ENCODE results near the gene PWWP2B. TPM values are rescaled to one million over a fixed set of nuclear protein-coding genes. Genes with fewer than 3 reads are reported as not detected.

PWWP2B gene
- total RNA-seq, 1 experiment from 2014 or later: 19.3 TPM

DNA sequence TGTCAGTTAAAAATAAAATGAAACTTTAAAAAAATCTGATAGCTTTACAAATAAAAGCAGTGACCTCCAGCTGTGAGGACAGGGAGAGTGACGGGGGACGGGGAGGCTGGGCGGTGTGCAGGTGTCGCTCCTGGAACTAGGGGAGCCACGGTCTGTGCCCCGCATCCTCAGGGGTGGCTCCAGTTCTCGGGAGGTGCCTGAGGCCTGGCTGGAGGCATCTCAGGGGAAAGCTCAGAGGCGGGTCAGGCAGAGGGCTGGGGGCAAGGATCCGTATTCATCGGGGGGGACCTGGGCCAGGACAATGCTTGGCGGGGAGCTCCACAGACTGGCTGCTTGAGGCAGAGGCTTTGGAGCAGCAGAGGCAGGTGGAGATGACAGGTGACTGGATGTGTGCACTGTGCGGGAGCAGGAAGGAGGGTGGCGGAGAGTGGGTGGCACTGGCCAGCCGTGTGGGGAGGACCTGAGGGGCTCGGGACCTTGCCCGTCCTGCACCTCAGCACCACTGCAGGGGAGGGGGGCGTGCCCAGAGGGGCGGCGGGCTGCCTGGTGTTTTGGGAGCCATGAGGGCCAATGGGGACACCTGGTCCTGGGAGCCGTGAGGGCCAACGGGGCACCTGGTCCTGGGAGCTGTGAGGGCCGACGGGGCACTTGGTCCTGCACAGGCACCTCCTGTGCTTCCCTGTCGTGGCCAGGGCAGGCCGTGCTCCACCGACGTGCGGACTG lies 13.2 kb downstream of the PWWP2B start:
- Mint-ChIP-seq H3K36me3 (ENCODE audit: insufficient read depth, unreplicated experiment) (peaks cover 31% of the 10 kb centered on the region), H3K4me3 (ENCODE audit: unreplicated experiment) (no peak overlapping the region), H3K27ac (ENCODE audit: unreplicated experiment) (peak overlapping the region; percentile 55), H3K9me3 (ENCODE audit: unreplicated experiment) (no peaks in the 10 kb centered on the region), H3K27me3 (ENCODE audit: insufficient read depth, unreplicated experiment) (no peaks in the 10 kb centered on the region), H3K4me1 (ENCODE audit: low read depth, unreplicated experiment) (peaks cover 38% of the 10 kb centered on the region)
- Histone ChIP-seq H3K9me3 (no peaks in the 10 kb centered on the region), H3K4me1 (peaks cover 37% of the 10 kb centered on the region), H3K36me3 (ENCODE audit: control insufficient read depth, insufficient read depth, low read length) (peaks cover 6% of the 10 kb centered on the region), H3K27me3 (replicated peaks; ENCODE audit: control insufficient read depth, insufficient read depth, low read length) (no peaks in the 10 kb centered on the region), H3K4me3 (ENCODE audit: low read depth, low read length) (no peak overlapping the region)
- no peak for DNase-seq
- intact Hi-C loops (cut with micrococcal nuclease; ENCODE audit: unreplicated experiment): no loop called here
- ChIA-PET CTCF (no interaction called here), POLR2A (no interaction called here)
- no peak for TF ChIP-seq CTCF (IDR thresholded peaks at IDR 0.05; ENCODE audit: insufficient read depth in 1 of 2, low read depth in 1 of 2, low read length in 1 of 2, severe bottlenecking in 1 of 2, unreplicated experiment in 1 of 2)
- BruUV-seq (replicated peaks): no TSS peak

DNA sequence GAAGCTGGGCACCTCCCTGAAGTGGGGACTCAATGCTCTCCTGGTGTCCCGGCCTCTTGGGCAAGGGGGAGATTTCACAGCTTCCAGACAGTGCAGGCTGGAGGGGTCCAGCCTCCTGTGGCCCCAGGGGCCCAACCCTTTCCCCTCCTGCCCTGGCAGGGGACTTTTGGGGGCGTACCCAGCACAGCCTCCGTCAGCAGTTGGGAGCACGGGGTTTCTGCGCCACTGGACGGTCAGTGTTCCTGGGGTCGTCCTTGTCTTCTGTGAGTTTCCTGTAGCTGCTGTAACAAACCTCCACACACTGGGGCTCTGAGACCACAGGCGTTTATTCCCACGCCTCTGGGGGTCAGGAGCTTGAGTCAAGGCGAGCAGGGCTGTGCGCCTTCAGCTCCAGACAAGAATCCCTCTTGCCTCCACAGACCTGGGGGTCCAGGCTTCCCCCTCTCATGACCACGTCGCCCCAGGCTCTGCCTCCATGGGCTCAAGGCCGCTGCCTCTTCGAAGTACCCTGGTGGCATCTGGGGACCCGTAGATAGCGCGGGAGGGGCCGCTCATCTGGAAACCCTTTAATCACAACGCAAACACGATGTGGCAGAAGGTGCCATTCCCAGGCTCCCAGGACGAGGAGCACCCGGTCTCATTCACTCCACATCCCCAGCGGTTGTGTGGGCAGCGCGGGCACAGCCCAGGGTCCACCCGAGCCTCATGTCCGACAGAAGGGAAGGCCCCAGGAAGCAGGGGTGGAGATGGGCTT lies 14.0 kb downstream of the PWWP2B start:
- peaks cover 37% of the 10 kb centered on the region for H3K4me1 ChIP-seq
- H3K36me3 ChIP-seq (ENCODE audit: control insufficient read depth, insufficient read depth, low read length): peaks cover 6% of the 10 kb centered on the region
- no peaks in the 10 kb centered on the region for H3K9me3 Mint-ChIP-seq (ENCODE audit: unreplicated experiment)
- no peaks in the 10 kb centered on the region for H3K27me3 Mint-ChIP-seq (ENCODE audit: insufficient read depth, unreplicated experiment)
- TF ChIP-seq CTCF (IDR thresholded peaks at IDR 0.05; ENCODE audit: insufficient read depth in 1 of 2, low read depth in 1 of 2, low read length in 1 of 2, severe bottlenecking in 1 of 2, unreplicated experiment in 1 of 2): no peak
- H3K4me3 Mint-ChIP-seq (ENCODE audit: unreplicated experiment): no peak overlapping the region
- CTCF ChIA-PET: no interaction called here
- intact Hi-C loops (cut with micrococcal nuclease; ENCODE audit: unreplicated experiment): no loop called here
- H3K4me3 ChIP-seq (ENCODE audit: low read depth, low read length): no peak overlapping the region
- BruUV-seq (replicated peaks): no TSS peak
- DNase-seq: no peak
- POLR2A ChIA-PET: no interaction called here
- H3K27ac Mint-ChIP-seq (ENCODE audit: unreplicated experiment): no peak overlapping the region
- H3K27me3 ChIP-seq (replicated peaks; ENCODE audit: control insufficient read depth, insufficient read depth, low read length): no peaks in the 10 kb centered on the region
- no peaks in the 10 kb centered on the region for H3K9me3 ChIP-seq
- peaks cover 29% of the 10 kb centered on the region for H3K36me3 Mint-ChIP-seq (ENCODE audit: insufficient read depth, unreplicated experiment)
- peaks cover 44% of the 10 kb centered on the region for H3K4me1 Mint-ChIP-seq (ENCODE audit: low read depth, unreplicated experiment)

GRCh38 chr10:132411561-132412253 lies 14.7 kb downstream of the PWWP2B start:
- Histone ChIP-seq H3K9me3 (no peaks in the 10 kb centered on the region), H3K27me3 (replicated peaks; ENCODE audit: control insufficient read depth, insufficient read depth, low read length) (no peaks in the 10 kb centered on the region), H3K4me1 (peaks cover 37% of the 10 kb centered on the region), H3K36me3 (ENCODE audit: control insufficient read depth, insufficient read depth, low read length) (peaks cover 3% of the 10 kb centered on the region; the same call in 1 of the 2 replicates), H3K4me3 (ENCODE audit: low read depth, low read length) (no peak overlapping the region)
- H3K27ac Mint-ChIP-seq (ENCODE audit: unreplicated experiment): no peak overlapping the region
- no peaks in the 10 kb centered on the region for H3K9me3 Mint-ChIP-seq (ENCODE audit: unreplicated experiment)
- peaks cover 28% of the 10 kb centered on the region for H3K36me3 Mint-ChIP-seq (ENCODE audit: insufficient read depth, unreplicated experiment)
- POLR2A ChIA-PET: no interaction called here
- no TSS peak for BruUV-seq (replicated peaks)
- no peak overlapping the region for H3K4me3 Mint-ChIP-seq (ENCODE audit: unreplicated experiment)
- intact Hi-C loops (cut with micrococcal nuclease; ENCODE audit: unreplicated experiment): no loop called here
- DNase-seq: no peak
- peaks cover 44% of the 10 kb centered on the region for H3K4me1 Mint-ChIP-seq (ENCODE audit: low read depth, unreplicated experiment)
- TF ChIP-seq CTCF (IDR thresholded peaks at IDR 0.05; ENCODE audit: insufficient read depth in 1 of 2, low read depth in 1 of 2, low read length in 1 of 2, severe bottlenecking in 1 of 2, unreplicated experiment in 1 of 2): no peak
- H3K27me3 Mint-ChIP-seq (ENCODE audit: insufficient read depth, unreplicated experiment): no peaks in the 10 kb centered on the region
- CTCF ChIA-PET: no interaction called here
